NCI-H2107 treated with DMSO at 0.1 percent for 48 hours (cell line): ENCODE results near the gene DFFB.
"Not testable (repeated sequence)": the region's sequence is repeated elsewhere in the genome, so short reads cannot be mapped to it uniquely, and the experiment has no call there.

ENCODE experiments used
- DNase-seq: peaks from one replicate; lab custom pipeline; 2025; ENCODE audit not compliant: unreplicated experiment; lab: John Stamatoyannopoulos, UW

Gene DFFB

GRCh38 chr1:3907621-3908165 is 50.4 kb downstream of the DFFB start:
- no peak for DNase-seq

- no peak for DNase-seq
These were observed 51.7 kb downstream of the DFFB start for GRCh38 chr1:3908886-3909517.

GRCh38 chr1:3909615-3910014 is 52.3 kb downstream of the DFFB start:
- no peak for DNase-seq

GRCh38 chr1:3910049-3910731 is 52.9 kb downstream of the DFFB start:
- DNase-seq = peak; percentile 11

- peak; percentile 22 for DNase-seq
These were observed 53.9 kb downstream of the DFFB start for GRCh38 chr1:3910857-3911845.

- no peak for DNase-seq
These were observed 54.9 kb downstream of the DFFB start for GRCh38 chr1:3911981-3912808.

GRCh38 chr1:3912809-3913685 is 55.8 kb downstream of the DFFB start:
- no peak for DNase-seq

DNA sequence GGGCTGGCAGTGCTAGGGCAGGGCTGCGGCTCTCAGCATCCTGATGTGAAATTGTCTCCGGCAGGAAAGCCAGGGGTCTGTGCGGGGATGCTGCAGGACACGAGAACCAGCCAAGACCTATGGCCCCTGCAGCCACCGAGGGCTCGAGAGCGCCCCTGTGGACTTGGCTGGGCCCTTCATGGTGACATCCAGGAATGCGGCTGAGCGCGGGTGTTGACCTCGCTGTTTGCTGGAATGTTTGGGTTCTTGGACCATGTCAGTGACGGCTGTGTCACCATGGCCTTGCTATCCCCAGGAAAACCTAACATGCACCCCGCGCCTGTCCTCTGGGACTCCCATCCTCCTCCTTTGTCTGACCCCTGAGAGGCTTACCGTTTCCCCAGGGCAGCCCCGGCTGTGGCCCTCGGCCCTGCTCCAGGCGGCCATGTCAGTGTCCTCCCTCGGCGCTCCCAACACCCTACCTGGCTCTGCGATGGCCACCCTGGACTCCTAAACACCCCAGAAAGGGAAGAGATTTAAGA is 57.1 kb downstream of the DFFB start:
- no peak for DNase-seq

- no peak for DNase-seq
These were observed 57.6 kb downstream of the DFFB start for GRCh38 chr1:3914911-3915310.

- DNase-seq = no peak
These were observed 58.4 kb downstream of the DFFB start for GRCh38 chr1:3915551-3916121.

- DNase-seq = no peak
These were observed 60.5 kb downstream of the DFFB start for GRCh38 chr1:3917761-3918160.

- not testable (repeated sequence) for DNase-seq
These were observed 61.1 kb downstream of the DFFB start for GRCh38 chr1:3918359-3918758.

DNA sequence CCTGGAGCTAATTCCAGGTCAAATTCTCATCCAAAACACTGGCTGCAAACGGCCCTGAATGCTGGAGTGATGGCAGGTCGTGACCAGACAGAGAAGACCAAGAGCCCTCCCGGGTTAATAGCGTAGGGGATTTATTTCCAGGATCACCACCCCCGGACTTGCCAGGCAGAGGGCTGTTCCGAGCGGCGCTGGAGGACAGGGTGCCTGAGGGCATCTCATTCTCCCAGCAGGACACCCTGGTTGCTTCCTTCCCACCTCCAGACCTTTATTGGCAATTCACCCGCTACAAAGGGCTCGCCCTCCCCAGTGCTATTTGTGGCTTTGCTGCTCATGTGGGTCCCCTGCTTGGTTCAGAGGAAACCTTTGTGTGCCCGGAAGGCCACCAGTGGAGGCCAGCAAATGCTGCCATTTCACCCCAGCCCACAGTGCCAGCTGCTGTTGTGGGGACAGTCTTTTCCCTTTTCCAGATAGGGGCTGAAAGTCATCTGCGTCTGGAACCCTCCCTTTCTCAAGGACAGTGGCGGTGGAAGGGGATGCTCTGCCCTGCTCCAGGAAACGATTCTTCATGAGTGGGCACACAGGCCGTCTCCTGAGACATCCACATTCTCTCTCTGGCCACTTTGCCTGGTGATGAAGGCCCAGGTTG is 61.8 kb downstream of the DFFB start:
- DNase-seq = no peak

- no peak for DNase-seq
These were observed 62.4 kb downstream of the DFFB start for GRCh38 chr1:3919706-3920105.

DNA sequence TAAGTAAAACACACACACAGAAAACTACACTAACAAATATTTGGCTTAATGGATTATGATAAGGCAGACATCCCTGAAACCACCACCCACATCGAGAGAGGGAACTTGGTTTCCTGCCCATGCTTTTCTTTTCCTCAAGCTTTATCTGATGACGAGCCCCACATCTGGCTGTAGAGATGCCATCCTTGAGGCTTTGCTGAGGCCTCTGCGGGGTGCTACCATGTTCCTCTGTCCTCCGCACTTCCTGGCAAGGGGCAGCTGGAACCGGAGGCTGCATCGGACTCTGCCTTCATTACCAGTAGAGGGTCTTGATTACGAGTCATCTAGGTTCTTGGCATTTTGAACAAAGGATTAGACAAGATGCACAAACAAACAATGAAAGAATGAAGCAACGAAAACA is 64.5 kb downstream of the DFFB start:
- DNase-seq = no peak

DNA sequence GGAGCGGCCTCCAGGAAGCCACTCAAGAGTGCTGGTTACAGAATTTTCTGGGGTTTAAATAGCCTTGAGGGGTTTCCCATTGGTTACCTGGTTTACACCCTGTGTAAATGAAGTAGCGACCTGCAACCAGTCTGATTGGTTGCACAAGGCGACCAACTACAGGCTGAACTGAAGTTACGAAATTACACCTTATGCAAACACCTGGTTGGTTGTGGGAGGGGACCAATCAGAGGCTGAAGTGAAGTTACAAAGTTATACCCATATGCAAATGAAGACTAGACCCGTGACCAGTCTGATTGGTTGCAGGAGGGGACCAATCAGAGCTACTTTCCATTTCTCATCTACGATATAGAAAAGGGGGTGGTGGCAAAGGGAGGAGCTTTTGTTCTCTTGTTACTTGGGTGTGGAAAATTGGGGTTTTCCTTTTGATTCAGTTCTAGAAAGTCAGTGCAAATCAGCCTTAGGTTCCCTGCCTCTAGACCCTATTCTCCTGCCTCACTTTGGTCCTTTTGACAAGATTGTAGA is 65.0 kb downstream of the DFFB start:
- no peak for DNase-seq

DNA sequence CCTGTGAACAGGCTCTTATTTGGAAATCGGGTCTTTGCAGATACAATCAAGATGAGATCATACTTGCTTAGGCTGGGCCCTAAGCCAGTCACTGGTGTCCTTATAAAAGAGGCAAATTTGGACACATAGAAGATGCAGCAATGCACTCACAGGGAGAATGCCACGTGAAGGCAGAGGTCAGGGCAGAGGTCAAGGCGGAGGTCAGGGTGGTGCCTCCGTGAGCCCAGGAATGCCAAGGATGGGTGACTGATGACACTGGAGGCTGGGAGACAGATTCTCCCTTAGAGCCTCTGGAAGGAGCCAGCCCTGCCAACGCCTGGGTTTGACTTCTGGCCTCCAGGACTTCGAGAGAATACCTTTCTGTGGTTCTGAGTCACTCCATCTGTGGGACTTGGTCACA is 65.6 kb downstream of the DFFB start:
- DNase-seq = no peak
